Caco-2 (cell line): ENCODE measurements around the gene METTL13. TPM values are rescaled to one million over a fixed set of nuclear protein-coding genes. Genes with fewer than 3 reads are reported as not detected.
"Not testable (repeated sequence)": the region's sequence is repeated elsewhere in the genome, so short reads cannot be mapped to it uniquely, and the experiment has no call there.

ENCODE experiments used
- BruUV-seq: library from RNA; stranded (reverse); fragments of 400-500 nt; replicated peaks from 2 replicates; lab custom pipeline; 2021; lab: Mats Ljungman, UMichigan
- CTCF ChIA-PET: fragments of 300-600 bp; sonication (Branson Sonifier 250); formaldehyde crosslinking; loops from one replicate; lab custom pipeline; 2022; ENCODE audit warnings: antibody characterized with exemption; lab: Charles Lee
- POLR2A ChIA-PET: fragments of 300-600 bp; sonication (Branson Sonifier 250); formaldehyde crosslinking; loops from one replicate; lab custom pipeline; 2022; ENCODE audit warnings: antibody characterized with exemption; lab: Charles Lee
- DNase-seq, 2 experiments: peaks; one replicate each; pipeline versions ENCODE4 v3.0.0 to v3.0.0-alpha.2; 2020 to 2022
- H3K27me3 ChIP-seq: replicated peaks from 2 replicates; pipeline ENCODE4 v1.6.0; 2011; ENCODE audit warnings: low read length; ENCODE audit not compliant: control insufficient read depth, insufficient read depth
- H3K36me3 ChIP-seq: 2 replicates; pipeline ENCODE4 v1.5.1; 2011; ENCODE audit warnings: low read length; ENCODE audit not compliant: control insufficient read depth, insufficient read depth
- H3K4me1 ChIP-seq: fragments of 250-450 bp; sonication (Bioruptor Pico); 2 replicates; pipeline ENCODE4 v1.5.1; 2020; ENCODE audit warnings: mild to moderate bottlenecking
- H3K4me3 ChIP-seq: 2 replicates; pipeline ENCODE4 v1.5.1; 2011; ENCODE audit warnings: low read depth, mild to moderate bottlenecking, control low read depth, low read length
- H3K9me3 ChIP-seq: fragments of 250-450 bp; sonication (Bioruptor Pico); 2 replicates; pipeline ENCODE4 v1.5.1; 2020; ENCODE audit warnings: mild to moderate bottlenecking, moderate library complexity
- H3K27ac Mint-ChIP-seq: one replicate; pipeline ENCODE4 v1.8.0; 2022; ENCODE audit warnings: mixed read lengths; ENCODE audit not compliant: unreplicated experiment
- H3K27me3 Mint-ChIP-seq: one replicate; pipeline ENCODE4 v1.8.0; 2022; ENCODE audit warnings: mixed read lengths; ENCODE audit not compliant: insufficient read depth, unreplicated experiment
- H3K36me3 Mint-ChIP-seq: one replicate; pipeline ENCODE4 v1.8.0; 2022; ENCODE audit warnings: mild to moderate bottlenecking, mixed read lengths; ENCODE audit not compliant: insufficient read depth, unreplicated experiment
- H3K4me1 Mint-ChIP-seq: one replicate; pipeline ENCODE4 v1.8.0; 2022; ENCODE audit warnings: low read depth, mixed read lengths; ENCODE audit not compliant: unreplicated experiment
- H3K4me3 Mint-ChIP-seq: one replicate; pipeline ENCODE4 v1.8.0; 2022; ENCODE audit warnings: mild to moderate bottlenecking, moderate library complexity, mixed read lengths; ENCODE audit not compliant: unreplicated experiment
- H3K9me3 Mint-ChIP-seq: one replicate; pipeline ENCODE4 v1.8.0; 2022; ENCODE audit warnings: mixed read lengths; ENCODE audit not compliant: unreplicated experiment
- intact Hi-C: fragments of 100-400 bp; cut with micrococcal nuclease; formaldehyde crosslinking; loops from one replicate; pipeline ENCODE4 v1.10.0; 2022; ENCODE audit not compliant: unreplicated experiment
- total RNA-seq: library from RNA; stranded (reverse); gene quantifications from 2 replicates; pipeline ENCODE4 v1.2.3, GENCODE V29; 2022
- TF ChIP-seq, protein P1 (sequence below), 2 experiments: fragments of 200-600 bp in 1 of 2; IDR thresholded peaks; 1 replicate in 1 of 2; 2 replicates in 1 of 2; pipeline versions ENCODE4 v1.5.1 to v1.8.0; 2011 to 2022; ENCODE audit warnings: antibody characterized with exemption in 1 of 2, control low read depth in 1 of 2, inconsistent platforms in 1 of 2, low read depth in 1 of 2, low read length in 1 of 2, mild to moderate bottlenecking in 1 of 2, moderate library complexity in 1 of 2; ENCODE audit not compliant: insufficient read depth in 1 of 2, severe bottlenecking in 1 of 2, unreplicated experiment in 1 of 2

METTL13 gene
- total RNA-seq, 1 experiment from 2014 or later: 36.9 TPM

- H3K27me3 Mint-ChIP-seq: no peaks in the 10 kb centered on the region
- CTCF ChIA-PET: interaction anchor here (3.5 to 3.9 kb wide), 2 partner anchors 184 to 186 kb away, joined by 20 to 26 read pairs; no protein-coding TSS in a partner anchor
- no peaks in the 10 kb centered on the region for H3K9me3 Mint-ChIP-seq
- no peaks in the 10 kb centered on the region for H3K27me3 ChIP-seq
- no peak overlapping the region for H3K27ac Mint-ChIP-seq
- intact Hi-C loops: no loop called here
- H3K9me3 ChIP-seq: no peaks in the 10 kb centered on the region
- no peaks in the 10 kb centered on the region for H3K4me1 ChIP-seq
- no peak for DNase-seq
- peaks cover 26% of the 10 kb centered on the region for H3K36me3 Mint-ChIP-seq
- peaks cover 2% of the 10 kb centered on the region; the same call in 1 of the 2 replicates for H3K36me3 ChIP-seq
- no peak overlapping the region for H3K4me3 Mint-ChIP-seq
- no peak overlapping the region for H3K4me3 ChIP-seq
- no peaks in the 10 kb centered on the region for H3K4me1 Mint-ChIP-seq
- BruUV-seq: no TSS peak
- TF ChIP-seq, protein P1, sequence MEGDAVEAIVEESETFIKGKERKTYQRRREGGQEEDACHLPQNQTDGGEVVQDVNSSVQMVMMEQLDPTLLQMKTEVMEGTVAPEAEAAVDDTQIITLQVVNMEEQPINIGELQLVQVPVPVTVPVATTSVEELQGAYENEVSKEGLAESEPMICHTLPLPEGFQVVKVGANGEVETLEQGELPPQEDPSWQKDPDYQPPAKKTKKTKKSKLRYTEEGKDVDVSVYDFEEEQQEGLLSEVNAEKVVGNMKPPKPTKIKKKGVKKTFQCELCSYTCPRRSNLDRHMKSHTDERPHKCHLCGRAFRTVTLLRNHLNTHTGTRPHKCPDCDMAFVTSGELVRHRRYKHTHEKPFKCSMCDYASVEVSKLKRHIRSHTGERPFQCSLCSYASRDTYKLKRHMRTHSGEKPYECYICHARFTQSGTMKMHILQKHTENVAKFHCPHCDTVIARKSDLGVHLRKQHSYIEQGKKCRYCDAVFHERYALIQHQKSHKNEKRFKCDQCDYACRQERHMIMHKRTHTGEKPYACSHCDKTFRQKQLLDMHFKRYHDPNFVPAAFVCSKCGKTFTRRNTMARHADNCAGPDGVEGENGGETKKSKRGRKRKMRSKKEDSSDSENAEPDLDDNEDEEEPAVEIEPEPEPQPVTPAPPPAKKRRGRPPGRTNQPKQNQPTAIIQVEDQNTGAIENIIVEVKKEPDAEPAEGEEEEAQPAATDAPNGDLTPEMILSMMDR (IDR thresholded peaks at IDR 0.05; ENCODE audit: insufficient read depth in 1 of 2, low read depth in 1 of 2, low read length in 1 of 2, severe bottlenecking in 1 of 2, unreplicated experiment in 1 of 2): no peak
- POLR2A ChIA-PET: interaction anchor here (0.7 kb wide), 1 partner anchor 83 kb away, joined by 3 read pairs; no protein-coding TSS in a partner anchor
These were observed 17.7 kb downstream of the METTL13 start for GRCh38 chr1:171799166-171799565.

- not testable (repeated sequence) for H3K4me1 Mint-ChIP-seq, H3K4me3 ChIP-seq, H3K4me3 Mint-ChIP-seq, DNase-seq, H3K27me3 Mint-ChIP-seq, H3K27ac Mint-ChIP-seq, H3K36me3 ChIP-seq, H3K27me3 ChIP-seq, H3K4me1 ChIP-seq, H3K9me3 Mint-ChIP-seq, BruUV-seq, H3K9me3 ChIP-seq
- peaks cover 23% of the 10 kb centered on the region for H3K36me3 Mint-ChIP-seq
- intact Hi-C loops: loop anchor here (2.0 kb wide), 1 partner anchor 155 kb away; no protein-coding TSS in a partner anchor
- CTCF ChIA-PET: interaction anchor here (1.3 to 3.9 kb wide), 5 partner anchors 13 to 186 kb away, joined by 3 to 26 read pairs (median 17); partner anchors contain the start of gene METTL13
- POLR2A ChIA-PET: interaction anchor here (0.7 kb wide), 2 partner anchors 18 to 84 kb away, joined by 3 read pairs; partner anchors contain the start of gene METTL13
These were observed 18.2 kb downstream of the METTL13 start for GRCh38 chr1:171799698-171800097.

DNA sequence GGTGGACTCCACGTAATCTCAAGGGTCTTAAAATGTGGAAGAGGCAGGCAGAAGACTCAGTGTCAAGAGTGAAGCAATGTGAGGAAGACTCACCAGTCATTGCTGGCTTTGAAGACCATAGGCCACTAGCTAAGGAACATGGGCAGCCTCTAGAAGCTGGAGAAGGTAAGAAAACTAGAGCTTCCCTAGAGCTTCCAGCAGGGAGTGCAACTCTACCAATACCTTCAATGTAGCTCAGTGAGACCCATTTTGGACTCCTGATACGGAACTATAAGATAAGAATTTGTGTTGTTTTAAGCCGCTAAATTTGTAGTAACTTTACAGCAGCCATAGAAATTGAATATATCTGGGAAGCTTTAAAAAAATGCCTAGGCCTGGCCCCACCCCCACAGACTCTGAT lies 18.9 kb downstream of the METTL13 start:
- no TSS peak for BruUV-seq
- H3K9me3 Mint-ChIP-seq: no peaks in the 10 kb centered on the region
- no peak overlapping the region for H3K27ac Mint-ChIP-seq
- intact Hi-C loops: loop anchor here (2.0 kb wide), 1 partner anchor 156 kb away; no protein-coding TSS in a partner anchor
- H3K27me3 ChIP-seq: no peaks in the 10 kb centered on the region
- H3K4me3 ChIP-seq: no peak overlapping the region
- no peaks in the 10 kb centered on the region for H3K4me1 ChIP-seq
- H3K9me3 ChIP-seq: no peaks in the 10 kb centered on the region
- H3K36me3 ChIP-seq: peaks cover 2% of the 10 kb centered on the region; the same call in 1 of the 2 replicates
- no peak for DNase-seq
- H3K4me1 Mint-ChIP-seq: no peaks in the 10 kb centered on the region
- ChIA-PET CTCF (interaction anchor here (0.7 to 3.9 kb wide), 6 partner anchors 12 to 185 kb away, joined by 3 to 26 read pairs (median 11); partner anchors contain the start of gene METTL13), POLR2A (interaction anchor here (0.5 to 0.7 kb wide), 2 partner anchors 19 to 190 kb away, joined by 3 to 4 read pairs; partner anchors contain the start of gene METTL13)
- H3K36me3 Mint-ChIP-seq: peaks cover 17% of the 10 kb centered on the region
- TF ChIP-seq, protein P1 (IDR thresholded peaks at IDR 0.05; ENCODE audit: insufficient read depth in 1 of 2, low read depth in 1 of 2, low read length in 1 of 2, severe bottlenecking in 1 of 2, unreplicated experiment in 1 of 2): peak in 1 of 2 experiments; percentile 5
- H3K27me3 Mint-ChIP-seq: no peaks in the 10 kb centered on the region
- H3K4me3 Mint-ChIP-seq: no peak overlapping the region
